Skeletal muscle satellite cell (primary cell): Measurements from ENCODE around the gene FGD5.

Experiments used
- H3K27me3 ChIP-seq: 2 replicates; pipeline ENCODE4 v1.7.0; 2013; ENCODE audit warnings: low read length; ENCODE audit not compliant: control insufficient read depth, insufficient read depth
- H3K36me3 ChIP-seq: 2 replicates; pipeline ENCODE4 v1.7.0; 2013; ENCODE audit warnings: mild to moderate bottlenecking, control low read depth, low read length; ENCODE audit not compliant: insufficient read depth
- H3K4me1 ChIP-seq: 2 replicates; pipeline ENCODE4 v1.7.0; 2013; ENCODE audit warnings: low read length; ENCODE audit not compliant: control insufficient read depth, insufficient read depth
- H3K4me2 ChIP-seq: 2 replicates; pipeline ENCODE4 v1.7.0; 2013; ENCODE audit warnings: mild to moderate bottlenecking, low read length
- H3K4me3 ChIP-seq: 2 replicates; pipeline ENCODE4 v1.7.0; 2013; ENCODE audit warnings: low read length
- H3K9ac ChIP-seq: 2 replicates; pipeline ENCODE4 v1.7.0; 2013; ENCODE audit warnings: mild to moderate bottlenecking, low read depth, low read length, moderate library complexity
- H3K9me3 ChIP-seq: replicated peaks from 2 replicates; pipeline ENCODE4 v1.7.0; 2013; ENCODE audit warnings: mild to moderate bottlenecking, control low read depth, low read length

Gene FGD5

DNA sequence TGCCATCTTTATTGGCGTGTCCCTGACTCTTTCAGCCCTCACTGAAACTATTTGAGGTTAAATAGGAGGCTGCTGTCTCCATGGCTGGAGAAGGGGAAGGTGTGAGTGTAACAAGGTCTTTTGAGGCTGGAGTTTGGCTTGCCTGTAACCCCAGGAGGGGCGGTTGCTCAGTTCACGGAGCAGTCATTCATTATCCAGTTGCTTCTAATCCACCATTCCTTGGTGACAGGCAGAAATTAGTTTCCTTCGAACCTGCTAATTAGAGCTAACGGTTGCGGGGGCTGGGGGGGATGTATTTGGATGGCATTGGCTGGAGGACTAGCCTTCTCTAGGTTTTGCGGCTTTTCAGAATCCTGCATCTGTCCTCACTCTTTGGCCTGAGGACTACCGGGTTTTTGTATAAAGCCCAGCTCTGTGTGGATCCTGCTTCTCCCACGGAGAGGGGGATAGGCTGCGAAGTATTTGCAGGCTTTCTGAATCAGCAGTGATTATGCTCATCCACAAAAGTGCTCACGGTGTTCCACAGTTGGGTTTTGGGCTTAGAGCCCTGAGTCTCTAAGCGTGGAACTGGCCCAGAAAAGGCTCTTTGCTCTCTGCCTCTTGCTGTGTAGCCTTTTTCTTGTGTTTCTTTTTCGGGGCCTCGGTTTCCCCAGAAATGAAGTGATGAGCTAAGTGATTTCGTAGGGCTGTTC is 18.6 kb downstream of the FGD5 start:
- Histone ChIP-seq H3K9ac (no peak overlapping the region), H3K4me3 (no peak overlapping the region), H3K36me3 (no peaks in the 10 kb centered on the region), H3K4me1 (no peaks in the 10 kb centered on the region), H3K9me3 (no peaks in the 10 kb centered on the region), H3K4me2 (no peak overlapping the region), H3K27me3 (peaks cover 75% of the 10 kb centered on the region)

DNA sequence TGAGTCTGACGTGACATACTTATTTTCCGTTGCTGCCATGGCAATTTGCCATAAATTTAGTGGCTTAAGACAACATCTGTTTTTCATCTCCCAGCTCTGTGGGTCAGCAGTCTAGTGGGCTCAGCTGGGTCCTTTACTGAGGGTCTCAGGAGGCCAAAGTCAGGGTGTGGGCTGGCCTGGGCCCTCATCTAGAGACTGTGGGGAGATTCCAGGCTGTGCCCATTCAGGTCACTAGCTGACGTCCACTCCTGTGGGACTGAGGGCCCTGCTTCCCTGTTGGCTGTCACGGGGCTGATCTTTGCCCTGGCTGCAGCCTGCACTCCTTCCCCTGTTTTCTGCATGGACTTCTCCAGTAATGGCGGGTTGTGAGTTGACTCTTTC is 19.1 kb downstream of the FGD5 start:
- Histone ChIP-seq H3K9me3 (no peaks in the 10 kb centered on the region), H3K4me1 (no peaks in the 10 kb centered on the region), H3K4me2 (no peak overlapping the region), H3K4me3 (no peak overlapping the region), H3K9ac (no peak overlapping the region), H3K36me3 (no peaks in the 10 kb centered on the region), H3K27me3 (peaks cover 73% of the 10 kb centered on the region)

DNA sequence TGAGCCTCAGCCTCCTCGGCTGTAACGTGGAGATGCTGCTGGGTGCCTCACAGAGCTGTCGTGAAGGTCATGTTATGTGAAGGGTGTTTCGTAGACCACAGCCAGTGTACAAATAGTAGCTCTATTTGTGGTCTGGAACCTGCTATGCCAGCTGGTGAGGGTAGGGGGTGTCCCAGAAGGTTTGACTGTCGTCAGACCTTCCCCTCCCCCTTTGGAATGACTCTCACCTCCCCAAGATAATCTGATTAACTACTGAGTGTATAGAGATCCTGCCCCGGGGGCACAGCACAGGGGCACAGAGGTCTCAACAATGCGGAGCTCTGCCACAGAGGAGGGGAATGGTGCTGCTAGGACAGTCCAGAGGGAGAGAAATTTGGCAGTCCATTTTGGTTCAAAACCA is 20.5 kb downstream of the FGD5 start:
- Histone ChIP-seq H3K4me3 (no peak overlapping the region), H3K4me2 (no peak overlapping the region), H3K36me3 (no peaks in the 10 kb centered on the region), H3K9me3 (no peaks in the 10 kb centered on the region), H3K9ac (no peak overlapping the region), H3K4me1 (no peaks in the 10 kb centered on the region), H3K27me3 (peaks cover 63% of the 10 kb centered on the region)

DNA sequence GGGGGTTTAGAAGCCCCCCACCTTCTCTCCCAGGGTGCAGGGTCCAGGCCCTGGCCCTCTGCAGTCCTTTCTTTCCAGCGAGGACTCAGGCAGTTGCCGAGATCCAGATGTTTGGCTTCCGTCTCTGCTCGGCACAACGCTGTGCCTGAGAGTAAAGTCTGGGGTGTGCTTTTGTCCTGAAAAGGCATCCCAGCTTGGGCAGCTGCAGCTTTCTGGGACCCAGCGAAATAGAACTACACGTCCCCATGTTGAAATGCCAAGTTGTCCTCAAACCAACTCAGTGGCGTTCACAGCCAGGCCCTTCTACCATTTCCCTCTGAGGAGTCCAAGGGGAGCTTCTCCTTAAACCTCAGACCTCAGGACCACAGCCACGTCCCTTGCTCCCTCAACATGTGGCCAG is 23.1 kb downstream of the FGD5 start:
- peaks cover 67% of the 10 kb centered on the region for H3K27me3 ChIP-seq
- H3K9me3 ChIP-seq: no peaks in the 10 kb centered on the region
- H3K4me1 ChIP-seq: no peaks in the 10 kb centered on the region
- H3K36me3 ChIP-seq: no peaks in the 10 kb centered on the region
- H3K9ac ChIP-seq: no peak overlapping the region
- no peak overlapping the region for H3K4me2 ChIP-seq
- no peak overlapping the region for H3K4me3 ChIP-seq

DNA sequence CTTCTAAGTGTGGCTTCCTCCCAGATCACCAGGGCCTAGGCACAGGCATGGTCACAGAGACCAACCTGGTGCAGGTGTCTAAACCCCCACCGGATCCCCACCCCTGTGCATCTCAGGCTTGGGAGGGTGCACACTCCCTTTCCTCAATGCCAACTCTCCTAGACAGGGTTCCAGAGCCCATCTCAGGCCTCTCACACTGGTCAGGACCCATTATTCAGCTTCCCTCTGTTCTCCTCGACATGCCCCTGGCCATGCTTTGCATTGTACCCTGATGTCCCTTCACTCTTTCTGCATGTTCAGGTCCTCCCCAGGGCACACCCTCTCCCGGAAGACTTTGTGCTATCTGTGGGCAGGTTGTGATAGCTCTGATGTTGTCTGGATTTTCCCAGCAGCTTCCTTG is 23.5 kb downstream of the FGD5 start:
- no peak overlapping the region for H3K4me3 ChIP-seq
- peaks cover 65% of the 10 kb centered on the region for H3K27me3 ChIP-seq
- H3K4me1 ChIP-seq: no peaks in the 10 kb centered on the region
- H3K4me2 ChIP-seq: no peak overlapping the region
- no peaks in the 10 kb centered on the region for H3K9me3 ChIP-seq
- no peaks in the 10 kb centered on the region for H3K36me3 ChIP-seq
- H3K9ac ChIP-seq: no peak overlapping the region

DNA sequence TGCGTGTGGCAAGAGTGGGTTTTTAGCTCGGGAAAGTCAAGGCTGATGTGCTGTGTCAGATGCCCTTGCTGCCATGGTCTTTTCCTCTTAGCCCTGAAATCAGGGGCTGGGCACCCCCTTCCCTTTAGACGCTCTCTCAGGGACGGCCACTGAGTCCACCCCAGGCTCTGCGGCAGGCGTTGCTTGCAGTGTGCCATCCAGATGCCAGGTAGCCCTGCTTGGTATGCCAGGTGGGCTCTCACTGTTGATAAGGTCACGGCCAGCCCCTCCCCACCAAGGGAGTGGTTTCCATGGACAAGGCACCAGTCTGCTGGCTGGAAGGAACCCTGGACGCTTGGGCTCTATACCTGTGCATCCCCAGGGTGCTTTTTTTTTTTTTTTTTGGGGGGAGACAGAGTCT is 24.6 kb downstream of the FGD5 start:
- H3K36me3 ChIP-seq: no peaks in the 10 kb centered on the region
- H3K4me2 ChIP-seq: no peak overlapping the region
- no peaks in the 10 kb centered on the region for H3K4me1 ChIP-seq
- H3K27me3 ChIP-seq: peaks cover 67% of the 10 kb centered on the region
- no peak overlapping the region for H3K4me3 ChIP-seq
- H3K9ac ChIP-seq: no peak overlapping the region
- H3K9me3 ChIP-seq: no peaks in the 10 kb centered on the region

DNA sequence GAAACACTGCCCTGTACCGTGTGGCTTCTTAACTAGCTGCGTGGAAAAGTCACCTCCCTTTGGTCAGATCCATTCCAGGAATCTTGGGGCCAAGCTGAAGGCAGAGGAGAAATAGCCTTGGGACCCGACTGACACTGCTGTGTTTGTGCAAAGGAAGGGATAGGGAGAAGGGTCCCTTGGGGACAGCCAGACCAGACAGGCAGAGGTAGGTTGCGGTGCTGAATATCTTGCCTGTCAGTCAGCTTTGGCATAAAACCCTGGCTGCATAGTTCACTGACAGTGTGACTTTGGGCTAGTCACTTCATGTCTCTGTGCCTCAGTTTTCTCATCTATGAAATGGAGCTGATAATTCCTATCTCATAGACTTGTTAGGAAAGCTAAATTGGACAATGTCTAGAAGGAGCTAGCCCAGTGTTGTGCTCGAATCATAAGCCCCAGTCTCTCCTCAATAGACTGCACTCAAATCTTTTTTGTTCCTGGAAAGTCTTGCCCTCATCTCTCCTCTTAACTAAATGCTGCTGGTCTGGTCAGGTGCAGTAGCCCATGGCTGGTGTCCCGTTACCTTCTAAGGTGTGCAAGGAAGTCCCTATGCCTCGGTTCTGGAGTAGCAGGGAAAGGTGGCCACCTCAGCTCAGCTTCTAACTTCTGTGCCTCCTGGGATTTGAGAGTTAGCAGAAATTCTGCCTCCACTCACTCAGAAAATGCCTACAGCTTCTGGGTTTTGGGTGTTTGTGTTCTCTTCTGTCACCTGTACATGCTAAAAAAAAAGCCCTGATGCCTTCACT is 25.8 kb downstream of the FGD5 start:
- Histone ChIP-seq H3K4me3 (no peak overlapping the region), H3K27me3 (peaks cover 64% of the 10 kb centered on the region)

DNA sequence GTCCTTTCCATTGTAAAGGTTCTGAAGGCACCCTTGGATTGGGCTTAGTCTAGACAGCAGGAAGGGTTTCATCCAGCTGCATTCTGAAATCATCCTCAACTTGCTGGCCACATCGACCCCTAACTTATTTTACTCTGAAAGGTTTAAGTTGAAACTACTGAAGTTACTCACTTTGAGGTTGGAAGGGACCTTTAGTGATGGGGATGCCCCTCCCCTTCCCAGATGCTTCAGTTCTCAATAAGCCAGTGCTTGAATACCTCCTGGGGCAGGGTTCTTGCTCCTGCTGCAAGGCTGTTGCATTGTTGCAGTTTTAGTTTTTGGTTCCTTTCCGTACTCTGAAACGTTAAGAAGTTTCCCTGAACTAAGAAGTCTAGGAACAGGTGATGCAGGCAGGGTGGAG is 26.4 kb downstream of the FGD5 start:
- Histone ChIP-seq H3K4me3 (no peak overlapping the region), H3K9me3 (no peaks in the 10 kb centered on the region), H3K27me3 (peaks cover 70% of the 10 kb centered on the region), H3K4me1 (no peaks in the 10 kb centered on the region), H3K9ac (no peak overlapping the region), H3K36me3 (no peaks in the 10 kb centered on the region), H3K4me2 (no peak overlapping the region)

More for the DNA sequence above, 25.8 kb downstream of the FGD5 start:
- H3K36me3 ChIP-seq: no peaks in the 10 kb centered on the region
- H3K9me3 ChIP-seq: no peaks in the 10 kb centered on the region
- no peak overlapping the region for H3K9ac ChIP-seq
- no peak overlapping the region for H3K4me2 ChIP-seq
- H3K4me1 ChIP-seq: no peaks in the 10 kb centered on the region

DNA sequence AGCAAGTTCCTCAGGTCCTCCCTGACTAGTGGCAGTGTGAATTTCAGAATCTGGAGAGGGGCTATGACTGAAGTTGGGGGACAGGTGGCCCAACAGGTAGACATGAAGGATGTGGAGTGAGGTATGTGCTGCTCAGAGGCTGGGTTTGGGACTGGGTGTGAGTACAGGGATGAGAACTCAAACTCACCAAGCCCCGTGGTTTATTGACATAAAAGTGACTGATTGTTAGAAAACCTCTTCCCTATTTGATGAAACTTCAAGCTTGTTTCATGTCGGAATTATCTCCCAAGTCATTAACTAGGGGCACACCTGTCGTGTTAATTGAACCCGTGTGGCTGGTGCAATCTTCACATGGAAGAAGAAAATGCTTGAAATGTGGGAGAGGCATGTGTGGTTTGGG is 27.1 kb downstream of the FGD5 start:
- H3K4me3 ChIP-seq: no peak overlapping the region
- H3K4me2 ChIP-seq: no peak overlapping the region
- H3K9ac ChIP-seq: no peak overlapping the region
- no peaks in the 10 kb centered on the region for H3K36me3 ChIP-seq
- no peaks in the 10 kb centered on the region for H3K4me1 ChIP-seq
- no peaks in the 10 kb centered on the region for H3K9me3 ChIP-seq
- H3K27me3 ChIP-seq: peaks cover 66% of the 10 kb centered on the region

DNA sequence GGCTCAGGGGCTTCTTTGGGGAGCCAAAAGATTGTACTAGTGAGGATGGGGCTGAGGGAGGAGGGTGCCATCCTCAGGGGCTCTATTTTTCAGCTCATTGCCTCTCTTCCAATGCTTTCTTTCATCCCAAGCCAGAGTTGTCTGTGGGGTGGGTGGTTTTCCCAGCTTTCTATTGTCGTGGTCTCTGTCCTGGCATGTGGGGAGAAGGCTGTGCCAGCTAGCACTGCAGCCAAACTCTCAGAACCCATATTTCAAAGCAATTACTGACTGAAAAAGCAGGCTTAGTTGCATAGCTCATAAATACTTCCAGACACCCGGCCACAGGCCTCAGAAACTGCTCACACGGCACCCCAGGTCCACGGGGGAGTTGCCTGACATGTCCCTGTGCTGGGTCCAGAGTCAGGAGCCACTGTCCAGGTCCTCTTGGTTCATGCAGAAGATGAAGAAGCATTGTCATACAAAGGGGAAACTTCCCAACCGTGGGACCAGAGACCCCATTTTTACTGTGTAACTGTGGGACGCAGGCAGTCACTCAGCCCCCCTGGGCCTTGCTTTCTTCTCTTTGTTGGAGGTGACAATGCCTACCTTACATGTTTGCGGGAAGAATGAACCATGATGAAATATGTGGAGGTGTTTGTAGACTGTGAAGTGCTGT is 27.6 kb downstream of the FGD5 start:
- Histone ChIP-seq H3K27me3 (peaks cover 60% of the 10 kb centered on the region), H3K9ac (no peak overlapping the region), H3K4me1 (no peaks in the 10 kb centered on the region), H3K4me2 (no peak overlapping the region), H3K36me3 (no peaks in the 10 kb centered on the region), H3K9me3 (no peaks in the 10 kb centered on the region), H3K4me3 (no peak overlapping the region)

DNA sequence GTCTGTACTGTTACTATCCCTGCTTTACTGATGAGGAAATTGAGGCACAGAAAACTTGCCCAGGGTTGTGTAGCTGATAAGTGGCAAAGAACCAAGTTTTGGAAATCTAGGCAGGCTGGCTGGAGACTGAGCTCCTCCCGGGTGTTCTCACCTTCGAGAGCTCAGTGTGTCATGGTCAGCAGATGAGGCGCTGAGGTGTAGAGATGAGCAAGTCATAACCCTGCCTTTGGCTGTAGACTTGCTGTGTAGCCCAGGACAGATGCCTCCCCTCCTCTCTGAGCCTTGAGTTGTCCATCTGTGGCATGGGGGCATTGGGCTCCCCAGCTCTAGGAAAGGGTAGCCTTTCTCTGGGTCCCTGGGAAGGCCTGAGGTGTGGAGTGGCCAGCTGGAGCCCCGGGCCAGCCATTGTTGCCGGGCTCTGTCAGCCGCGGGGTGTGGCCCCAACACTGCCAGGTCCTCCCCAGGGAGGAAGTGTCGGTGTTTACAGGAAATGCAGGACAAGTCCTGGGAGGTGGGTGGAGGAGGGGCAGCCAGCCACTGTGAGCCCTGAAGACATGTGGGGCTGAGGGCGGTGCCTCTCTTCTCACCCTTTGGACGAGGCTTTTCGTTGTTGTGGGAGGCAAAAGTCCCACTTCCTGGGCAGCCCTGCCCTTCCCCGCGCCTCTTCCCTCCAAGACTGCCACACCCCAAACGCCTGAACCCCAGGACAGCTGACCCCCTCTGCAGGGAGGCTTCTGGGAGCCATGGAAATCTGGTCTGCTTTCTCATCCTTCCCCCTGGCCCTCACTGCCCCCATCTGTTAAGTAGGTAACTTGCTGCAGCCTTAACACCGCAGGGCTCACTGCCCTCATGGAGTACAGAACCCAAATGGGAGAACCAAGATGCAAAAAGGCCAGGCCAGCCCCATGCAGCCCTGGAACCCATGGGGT is 29.1 kb downstream of the FGD5 start:
- Histone ChIP-seq H3K9ac (no peak overlapping the region), H3K4me3 (no peak overlapping the region), H3K4me2 (no peak overlapping the region), H3K36me3 (no peaks in the 10 kb centered on the region), H3K4me1 (no peaks in the 10 kb centered on the region), H3K9me3 (no peaks in the 10 kb centered on the region), H3K27me3 (peaks cover 51% of the 10 kb centered on the region)
